Right renal cortex interstitium (tissue), 3 donors: ENCODE results near the gene SOS1. TPM values are rescaled to one million over a fixed set of nuclear protein-coding genes. Genes with fewer than 3 reads are reported as not detected.
A peak's percentile ranks its signal among the peaks of the same experiment; 100 is the strongest.

Source experiments
- DNase-seq, 3 donors: peaks; one replicate each; pipeline ENCODE4 v3.0.0-alpha.2; 2013; ENCODE audit warnings: low read depth in 3 of 3, low spot score in 2 of 3
- polyA plus RNA-seq, 3 donors: library from polyadenylated mRNA; unstranded; fragments of 120-200 nt; gene quantifications; one replicate each; pipeline ENCODE4 v1.2.1, GENCODE V29; 2013; ENCODE audit not compliant: insufficient read length in 3 of 3

The SOS1 gene
- polyA plus RNA-seq, 3 donors, result 45.9 to 57.1 (median 47.5) TPM

DNA sequence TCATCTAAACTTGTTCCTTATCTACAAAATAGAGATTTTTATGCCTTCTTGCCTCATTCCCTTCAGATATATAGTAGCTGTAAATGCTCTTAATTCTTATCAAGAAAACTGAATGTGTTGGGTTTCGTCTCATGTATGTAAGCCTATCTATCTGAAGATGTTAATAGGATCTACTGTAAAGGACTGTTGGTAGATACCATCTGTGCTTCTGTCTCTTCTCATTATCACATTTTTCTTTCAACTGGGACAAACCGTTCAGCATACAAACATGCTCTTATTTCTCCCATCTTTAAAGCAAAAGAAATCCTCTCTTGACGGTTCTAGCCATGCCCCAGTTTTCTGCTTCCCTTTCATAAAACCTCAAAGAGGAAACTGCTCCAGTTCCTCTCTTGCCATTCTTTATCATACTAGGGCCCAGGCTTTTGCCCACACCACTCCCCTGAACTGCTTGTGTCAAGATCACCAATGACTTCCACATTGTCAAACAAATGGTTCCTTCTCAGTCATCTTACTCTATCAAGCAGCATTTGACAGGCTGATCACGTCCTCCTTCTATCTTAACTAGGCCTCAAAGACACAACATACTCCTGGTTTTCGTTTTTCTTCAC, 142.5 kb downstream of the SOS1 start:
- DNase-seq, result no peak

GRCh38 chr2:38977047-38977446, 143.8 kb downstream of the SOS1 start:
- no peak for DNase-seq

- DNase-seq, result no peak
Measured at GRCh38 chr2:38975042-38975441, 145.8 kb downstream of the SOS1 start.

DNA sequence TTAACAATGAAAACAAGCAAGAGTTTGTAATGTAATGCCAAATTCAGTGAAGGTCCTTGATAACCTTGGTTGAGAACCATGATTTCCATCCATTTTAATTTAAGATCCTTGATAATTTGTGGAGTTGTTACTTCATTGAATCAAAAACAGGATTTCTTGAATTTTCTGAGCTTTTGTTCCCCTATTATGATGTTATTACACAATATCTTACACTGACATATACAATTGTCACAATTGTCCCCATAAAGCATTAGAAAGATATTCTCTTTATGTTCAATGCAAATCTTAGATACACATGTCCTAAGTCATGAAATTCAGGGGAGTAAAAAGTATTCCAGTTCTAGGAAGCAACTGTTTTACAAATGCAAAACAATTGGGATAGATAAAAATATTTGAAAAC, 147.6 kb downstream of the SOS1 start:
- no peak for DNase-seq

DNA sequence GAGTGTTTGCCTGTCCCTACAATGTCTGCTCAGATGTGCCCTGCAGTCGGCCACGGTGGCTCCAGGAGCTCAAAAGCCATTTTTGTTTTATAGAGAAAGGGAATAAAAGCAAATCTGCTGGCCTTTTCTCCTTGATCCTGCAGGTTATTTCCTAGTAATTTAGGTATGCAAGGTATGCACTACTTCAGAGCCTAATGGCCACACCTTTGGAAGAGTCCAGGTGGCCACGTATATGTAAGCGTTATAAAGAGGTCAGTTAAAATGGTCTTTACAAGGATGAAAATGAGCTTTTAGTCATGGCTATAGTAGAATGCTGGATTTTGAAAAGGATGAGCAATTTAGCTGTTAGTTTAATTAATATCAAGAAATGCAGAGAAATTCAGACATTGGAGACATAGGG, 149.5 kb downstream of the SOS1 start:
- no peak for DNase-seq

DNA sequence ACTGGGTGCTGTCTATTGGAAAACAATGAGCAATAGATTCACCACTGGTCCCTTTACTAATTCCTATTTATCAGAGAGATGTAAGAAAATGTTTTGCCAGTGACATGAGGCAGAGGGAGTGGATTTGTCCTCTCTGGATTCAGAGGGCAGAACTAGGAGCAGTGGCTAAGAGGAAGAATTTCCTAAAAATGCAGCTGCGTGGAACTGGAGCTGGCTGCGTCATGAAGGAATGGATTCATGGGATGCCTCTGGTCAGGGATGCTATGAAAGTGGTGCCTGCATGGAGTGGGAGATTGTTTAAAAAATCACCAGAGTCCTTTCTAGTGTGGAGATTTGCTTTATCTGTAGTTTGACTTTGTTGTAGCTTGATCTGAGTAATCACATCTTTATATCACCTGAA, 152.8 kb downstream of the SOS1 start:
- no peak for DNase-seq

GRCh38 chr2:38966678-38967077, 154.2 kb downstream of the SOS1 start:
- DNase-seq, result no peak

DNA sequence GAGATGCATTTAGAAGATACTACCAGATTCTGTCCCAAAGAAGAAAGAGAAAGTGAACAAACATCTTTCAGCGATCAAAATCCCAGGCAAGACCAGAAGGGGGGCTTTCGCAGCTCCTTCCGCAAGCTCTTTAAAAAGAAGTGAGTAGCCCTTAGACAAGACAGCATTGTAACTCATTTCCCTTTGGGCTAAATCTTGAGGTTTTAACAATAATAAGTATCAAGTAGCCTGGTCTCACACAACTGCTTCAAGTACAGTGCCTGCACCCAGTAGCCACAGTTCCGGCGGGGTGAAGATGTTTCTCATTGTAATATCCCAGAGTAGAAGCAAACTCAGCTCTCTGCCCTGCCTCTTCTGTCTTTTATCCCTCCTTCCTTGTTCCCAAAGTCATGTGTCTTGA, 154.8 kb downstream of the SOS1 start:
- no peak for DNase-seq

GRCh38 chr2:38960609-38961320, 160.1 kb downstream of the SOS1 start:
- no peak for DNase-seq

DNA sequence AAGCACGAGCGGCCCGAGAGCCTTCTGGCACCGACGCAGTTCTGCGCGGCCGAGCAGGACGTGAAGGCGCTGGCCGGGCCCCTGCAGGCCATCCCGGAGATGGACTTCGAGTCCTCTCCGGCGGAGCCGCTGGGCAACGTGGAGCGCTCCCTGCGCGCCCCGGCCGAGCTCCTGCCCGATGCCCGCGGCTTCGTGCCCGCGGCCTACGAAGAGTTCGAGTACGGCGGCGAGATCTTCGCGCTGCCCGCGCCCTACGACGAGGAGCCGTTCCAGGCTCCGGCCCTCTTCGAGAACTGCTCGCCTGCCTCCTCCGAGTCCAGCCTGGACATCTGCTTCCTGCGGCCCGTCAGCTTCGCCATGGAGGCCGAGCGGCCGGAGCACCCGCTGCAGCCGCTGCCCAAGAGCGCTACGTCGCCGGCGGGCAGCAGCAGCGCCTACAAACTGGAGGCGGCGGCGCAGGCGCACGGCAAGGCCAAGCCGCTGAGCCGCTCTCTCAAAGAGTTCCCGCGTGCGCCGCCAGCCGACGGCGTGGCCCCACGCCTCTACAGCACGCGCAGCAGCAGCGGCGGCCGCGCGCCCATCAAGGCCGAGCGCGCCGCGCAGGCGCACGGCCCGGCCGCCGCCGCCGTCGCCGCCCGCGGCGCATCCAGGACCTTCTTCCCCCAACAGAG, 160.8 kb downstream of the SOS1 start:
- peak; percentile 41 to 78 (median 64) for DNase-seq

- no peak for DNase-seq
Measured at GRCh38 chr2:38959466-38959865, 161.4 kb downstream of the SOS1 start.

DNA sequence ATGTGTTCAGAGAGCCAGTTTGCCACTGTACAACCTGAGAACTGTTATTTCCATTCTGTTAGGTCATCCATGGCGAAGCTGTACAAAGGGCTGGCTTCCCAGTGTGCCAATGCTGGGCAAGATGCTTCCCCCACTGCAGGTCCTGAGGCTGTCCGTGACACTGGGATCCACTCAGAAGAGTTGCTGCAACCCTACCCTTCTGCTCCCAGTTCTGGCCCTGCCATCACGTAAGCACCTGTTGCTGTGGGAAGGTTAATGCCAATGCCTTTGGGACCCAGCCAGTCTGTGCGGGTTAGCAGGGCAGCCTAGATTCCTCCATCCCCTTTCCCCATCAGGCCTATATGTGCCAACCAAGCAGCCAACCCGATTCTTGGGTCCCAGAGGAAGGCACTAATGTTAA, 162.9 kb downstream of the SOS1 start:
- no peak for DNase-seq

GRCh38 chr2:38951766-38952165, 169.1 kb downstream of the SOS1 start:
- no peak for DNase-seq

DNA sequence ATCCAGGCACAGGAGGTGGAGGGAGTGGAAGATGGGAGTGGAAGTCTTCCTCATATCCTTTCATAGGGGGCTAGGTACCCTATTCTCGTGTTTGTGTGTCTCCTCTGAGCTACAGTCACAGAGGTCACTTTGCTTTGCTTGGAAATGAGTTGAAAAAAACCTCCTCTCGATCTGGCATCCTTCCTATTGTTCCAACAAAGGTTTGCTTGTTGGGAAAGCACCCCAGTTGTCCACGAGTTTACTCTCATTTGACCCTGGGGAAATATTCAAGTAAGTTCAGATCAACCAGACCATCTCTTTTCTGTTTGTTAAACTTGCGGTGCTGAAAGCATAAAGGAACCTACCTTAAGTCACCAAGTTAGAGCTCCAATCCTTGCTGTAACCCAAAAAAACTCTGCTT, 171.9 kb downstream of the SOS1 start:
- no peak for DNase-seq

GRCh38 chr2:38948387-38948882, 172.4 kb downstream of the SOS1 start:
- DNase-seq, result no peak

DNA sequence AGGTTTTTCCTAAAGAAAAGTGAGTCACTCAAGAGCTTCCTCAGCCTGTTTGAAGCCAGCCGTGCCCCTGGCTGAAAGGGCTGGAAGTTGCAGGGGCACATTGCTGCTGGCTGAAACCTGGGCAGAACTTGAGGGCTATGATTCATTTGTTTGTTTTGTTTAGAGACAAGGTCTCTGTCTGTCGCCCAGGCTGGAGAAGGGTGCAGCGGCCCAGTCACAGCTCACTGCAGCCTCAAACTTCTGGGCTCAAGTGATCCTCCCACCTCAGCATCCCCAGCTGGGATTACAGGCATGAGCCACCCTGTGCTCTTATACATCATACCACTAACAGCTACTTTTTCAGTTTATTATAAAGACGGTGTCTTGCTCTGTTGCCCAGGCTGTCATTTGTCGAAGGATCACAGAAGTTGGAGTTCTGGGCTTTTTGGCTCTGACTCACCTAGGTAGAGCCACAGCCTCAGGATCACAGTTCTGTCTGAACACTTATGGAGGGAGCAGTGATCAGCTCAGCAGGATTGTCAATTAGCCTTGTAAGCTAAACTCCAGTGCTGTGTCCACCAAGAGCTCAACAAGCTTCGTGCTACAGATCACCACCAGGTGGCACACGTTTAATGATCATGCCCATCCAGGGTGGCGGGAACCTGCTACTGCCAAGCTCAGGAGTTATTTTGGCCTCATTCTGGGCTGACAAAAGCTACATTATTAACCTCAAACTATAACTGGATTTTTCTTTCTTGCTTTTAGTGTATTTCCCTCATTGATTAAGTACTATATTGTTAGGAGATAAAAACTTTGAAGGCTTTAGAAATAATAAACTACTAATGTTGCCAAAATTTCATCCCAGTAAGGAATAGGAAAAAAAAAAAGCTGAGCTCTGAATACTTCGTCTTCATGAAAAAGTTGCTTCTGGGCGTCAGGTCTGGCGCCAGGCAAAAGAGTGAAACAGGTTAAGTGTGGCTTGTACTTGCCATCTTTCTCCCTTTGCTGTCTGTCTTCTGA, 173.3 kb downstream of the SOS1 start:
- peak in 2 of 3 donors; percentile 44 to 58 for DNase-seq

DNA sequence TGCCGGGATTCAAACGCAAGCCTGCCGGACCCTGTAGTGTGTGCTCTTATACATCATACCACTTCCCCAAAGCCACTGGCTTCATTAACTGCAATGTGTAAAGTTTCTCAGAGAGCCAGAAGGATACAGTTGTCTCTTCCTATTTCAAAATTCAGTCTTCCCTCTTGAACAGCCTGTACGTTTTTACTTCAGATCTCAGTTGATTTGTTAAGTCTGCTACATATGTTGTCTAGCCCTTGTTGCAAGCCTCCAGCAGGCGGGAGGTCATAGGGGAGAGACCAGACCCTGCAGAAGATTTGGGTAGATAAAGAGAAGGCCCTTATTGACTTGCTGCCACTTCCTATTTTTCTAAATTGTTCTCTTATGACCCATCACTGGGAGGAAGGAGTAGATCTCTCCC, 174.9 kb downstream of the SOS1 start:
- no peak for DNase-seq

DNA sequence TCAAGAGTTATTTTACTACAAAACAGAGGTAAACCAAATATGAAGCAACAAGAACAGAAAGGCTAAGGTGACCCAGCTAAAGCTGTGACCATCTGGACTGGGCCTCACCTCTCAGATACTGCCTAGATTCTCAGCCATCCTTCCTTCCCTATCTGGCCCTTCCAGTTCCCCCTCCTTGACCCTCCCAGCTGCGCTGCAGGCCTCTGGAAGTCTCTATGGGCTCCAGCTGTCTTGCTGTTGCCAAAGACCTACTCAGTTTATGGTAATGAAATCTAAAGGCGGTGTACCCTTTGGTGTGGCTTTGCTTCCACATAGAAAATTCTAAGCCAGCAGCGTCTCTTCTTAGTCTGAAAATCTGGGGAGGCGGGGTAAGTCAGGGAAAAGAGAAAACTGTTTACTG, 175.5 kb downstream of the SOS1 start:
- DNase-seq, result no peak

DNA sequence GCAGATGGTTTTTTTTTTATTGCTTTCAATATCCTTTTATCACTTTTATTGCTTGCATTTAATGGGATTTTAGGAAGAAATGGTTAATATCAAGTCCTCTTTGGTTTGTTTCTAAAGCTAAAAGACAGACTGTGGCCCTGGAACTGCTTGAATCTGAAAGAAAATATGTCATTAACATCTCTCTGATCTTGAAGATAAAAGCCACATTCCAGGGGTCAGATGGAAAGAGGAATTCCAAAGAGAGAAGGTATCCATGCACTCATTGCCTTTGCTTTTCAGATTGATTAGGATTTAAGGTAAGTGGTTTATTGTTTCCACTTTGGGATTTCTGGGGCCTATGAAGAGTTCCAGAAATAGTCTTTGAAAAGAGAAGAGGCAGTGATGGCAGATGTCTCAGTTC, 177.1 kb downstream of the SOS1 start:
- no peak for DNase-seq

- no peak for DNase-seq
Measured at GRCh38 chr2:38940746-38941145, 180.1 kb downstream of the SOS1 start.

DNA sequence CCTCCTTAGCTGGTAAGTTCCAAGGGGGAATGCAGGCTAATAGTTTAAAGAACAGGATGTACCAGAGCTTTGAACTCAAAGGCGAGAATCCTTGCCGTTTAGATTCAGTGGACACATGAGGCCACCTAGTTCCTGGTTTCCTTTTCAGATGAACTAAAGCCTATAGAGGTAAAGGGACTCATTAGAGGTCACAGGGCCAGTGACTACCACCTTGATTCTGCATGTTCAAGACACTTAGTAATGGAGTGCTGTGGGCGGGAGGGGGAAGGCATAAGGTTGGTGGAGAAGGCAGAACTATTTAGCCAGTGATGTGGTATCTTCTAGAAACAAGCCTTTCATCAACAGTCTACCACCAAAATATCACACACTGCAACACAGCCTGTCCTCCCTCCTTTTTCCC, 183.3 kb downstream of the SOS1 start:
- no peak for DNase-seq
